Fibroblast of the conjunctiva (primary cell): ENCODE data around the gene BAG3.
"Not testable (repeated sequence)": the region's sequence is repeated elsewhere in the genome, so short reads cannot be mapped to it uniquely, and the experiment has no call there.

Experiments used
- DNase-seq: peaks from one replicate; pipeline ENCODE4 v3.0.0-alpha.2; 2010; ENCODE audit warnings: low read depth

The BAG3 gene

GRCh38 chr10:119650692-119651513, at the start of gene BAG3:
BAG3 (plus strand) TSS chr10:119651380; CDS start chr10:119651676, 296 bp downstream.
- DNase-seq = peak; percentile 90

DNA sequence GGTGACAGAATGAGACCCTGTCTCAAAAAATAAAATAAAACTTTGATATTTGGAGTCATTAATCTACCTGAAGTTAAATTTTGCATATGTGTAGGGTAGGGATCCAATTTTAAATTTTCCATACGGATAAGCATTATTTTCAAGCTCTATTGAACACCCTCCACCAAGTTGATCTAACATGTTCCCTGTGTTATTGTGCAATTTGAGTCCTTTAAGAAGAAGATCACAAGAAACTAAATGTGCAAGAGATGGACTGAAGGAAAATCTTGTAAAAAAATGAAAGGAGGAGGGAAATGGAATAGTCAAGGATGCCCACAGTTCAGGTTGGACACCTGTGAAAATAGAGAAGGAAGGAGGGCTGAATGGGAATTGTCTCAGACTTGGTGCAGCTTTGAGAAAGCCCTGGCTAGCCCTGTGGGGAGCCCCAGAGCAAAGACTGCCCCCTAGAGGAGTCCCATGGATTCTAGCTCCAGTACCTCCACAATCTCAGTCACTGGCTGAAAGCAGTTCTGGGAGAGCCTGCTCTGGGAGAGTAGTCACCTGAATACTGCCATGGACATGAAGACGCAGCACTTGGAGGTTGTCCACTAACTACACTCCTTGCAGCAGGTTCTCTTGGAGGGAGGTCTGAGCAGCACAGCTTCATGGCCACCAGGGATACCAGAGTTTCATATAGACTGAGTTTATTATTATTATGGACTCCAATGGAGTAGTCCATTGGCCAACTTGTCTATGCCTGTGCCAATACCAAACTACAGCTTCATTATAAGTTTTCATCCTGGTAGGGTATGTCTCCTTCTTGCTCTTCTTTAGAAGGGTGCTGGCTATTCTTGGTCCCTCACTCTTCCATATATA, 48.7 kb upstream of the BAG3 start:
- DNase-seq = no peak

- DNase-seq = no peak
Measured at GRCh38 chr10:119604468-119604867, 46.7 kb upstream of the BAG3 start.

DNA sequence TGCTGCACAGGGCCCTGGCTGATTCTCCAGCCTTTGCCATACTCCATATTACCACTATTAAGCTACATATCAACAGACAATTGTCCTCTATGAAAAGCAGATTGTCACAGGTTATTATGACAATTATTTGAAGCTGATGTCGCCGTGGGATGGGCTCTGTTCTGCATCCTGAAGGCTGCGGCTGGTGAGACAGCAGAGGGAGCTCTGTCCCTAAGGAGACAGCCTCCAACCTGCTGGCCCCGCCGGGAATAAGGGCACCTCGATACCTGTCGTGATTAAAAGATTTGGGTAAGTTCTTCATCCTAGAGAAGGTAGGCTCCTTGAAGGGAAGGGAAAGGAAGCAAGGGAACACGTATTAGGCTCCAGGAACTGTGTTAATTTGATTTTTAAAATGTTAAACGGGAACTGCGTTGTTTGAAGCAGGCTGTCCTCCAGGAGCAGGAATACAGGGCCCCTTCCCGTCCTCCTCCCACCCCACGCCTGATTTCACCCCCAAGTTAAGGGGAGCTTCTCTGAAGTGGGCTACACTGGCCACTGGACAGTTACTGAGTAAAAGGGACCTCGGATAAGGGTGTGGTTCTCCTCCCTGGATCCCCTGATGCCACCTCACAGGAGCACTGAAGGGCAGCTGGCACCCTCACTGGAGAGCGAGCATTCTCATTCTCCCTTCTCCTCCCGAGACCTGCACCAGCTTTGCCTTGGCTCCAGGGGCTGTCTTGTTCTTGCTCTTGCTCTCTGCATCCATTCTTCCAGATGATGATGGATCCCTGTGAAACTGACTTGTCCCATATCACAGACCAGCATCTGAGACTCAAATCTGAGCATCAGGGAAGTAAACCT, 42.6 kb upstream of the BAG3 start:
- DNase-seq = no peak

GRCh38 chr10:119609516-119609915, 41.7 kb upstream of the BAG3 start:
- no peak for DNase-seq

DNA sequence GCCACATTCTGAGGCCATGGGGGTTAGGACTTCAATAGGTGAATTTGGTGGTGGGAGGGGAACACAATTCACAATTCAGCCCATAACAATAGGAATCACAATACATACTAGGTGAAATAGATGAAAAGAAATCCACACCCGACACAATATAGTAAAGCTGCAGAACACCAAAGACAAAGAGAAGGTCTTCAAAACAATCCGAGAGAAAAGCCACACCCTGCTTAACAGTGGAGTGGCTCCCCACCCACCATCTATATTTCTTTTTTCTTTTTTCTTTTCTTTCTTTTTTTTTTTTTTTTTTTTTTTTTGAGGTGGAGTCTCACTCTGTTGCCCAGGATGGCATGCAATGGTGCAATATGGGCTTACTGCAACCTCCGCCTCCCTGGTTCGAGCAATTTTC, 39.7 kb upstream of the BAG3 start:
- no peak for DNase-seq

GRCh38 chr10:119613741-119614140, 37.4 kb upstream of the BAG3 start:
- DNase-seq = no peak

DNA sequence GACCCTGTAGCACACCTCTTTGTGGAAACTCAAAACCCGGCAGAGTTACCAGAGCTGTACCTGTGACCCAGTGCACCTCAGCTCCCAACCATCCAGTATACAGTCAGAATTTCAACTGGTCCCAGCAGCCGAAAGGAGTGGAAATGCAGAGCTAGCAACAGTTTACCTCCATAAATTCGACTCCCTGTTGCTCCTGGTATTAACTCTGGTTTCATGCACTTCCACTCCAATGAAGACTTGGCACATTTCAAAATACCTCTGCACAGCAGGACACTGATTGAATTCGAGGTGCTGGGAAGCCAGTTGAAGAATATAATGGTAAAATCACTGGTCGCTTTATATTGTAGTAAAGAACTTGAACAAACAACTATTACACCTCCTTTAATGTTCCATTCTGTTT, 36.5 kb upstream of the BAG3 start:
- DNase-seq = no peak

- no peak for DNase-seq
Measured at GRCh38 chr10:119616882-119617570, 34.2 kb upstream of the BAG3 start.

GRCh38 chr10:119619215-119619614, 32.0 kb upstream of the BAG3 start:
- no peak for DNase-seq

- DNase-seq = not testable (repeated sequence)
Measured at GRCh38 chr10:119619811-119620210, 31.4 kb upstream of the BAG3 start.

- DNase-seq = no peak
Measured at GRCh38 chr10:119620241-119621077, 30.7 kb upstream of the BAG3 start.

- DNase-seq = no peak
Measured at GRCh38 chr10:119621078-119621384, 30.1 kb upstream of the BAG3 start.

DNA sequence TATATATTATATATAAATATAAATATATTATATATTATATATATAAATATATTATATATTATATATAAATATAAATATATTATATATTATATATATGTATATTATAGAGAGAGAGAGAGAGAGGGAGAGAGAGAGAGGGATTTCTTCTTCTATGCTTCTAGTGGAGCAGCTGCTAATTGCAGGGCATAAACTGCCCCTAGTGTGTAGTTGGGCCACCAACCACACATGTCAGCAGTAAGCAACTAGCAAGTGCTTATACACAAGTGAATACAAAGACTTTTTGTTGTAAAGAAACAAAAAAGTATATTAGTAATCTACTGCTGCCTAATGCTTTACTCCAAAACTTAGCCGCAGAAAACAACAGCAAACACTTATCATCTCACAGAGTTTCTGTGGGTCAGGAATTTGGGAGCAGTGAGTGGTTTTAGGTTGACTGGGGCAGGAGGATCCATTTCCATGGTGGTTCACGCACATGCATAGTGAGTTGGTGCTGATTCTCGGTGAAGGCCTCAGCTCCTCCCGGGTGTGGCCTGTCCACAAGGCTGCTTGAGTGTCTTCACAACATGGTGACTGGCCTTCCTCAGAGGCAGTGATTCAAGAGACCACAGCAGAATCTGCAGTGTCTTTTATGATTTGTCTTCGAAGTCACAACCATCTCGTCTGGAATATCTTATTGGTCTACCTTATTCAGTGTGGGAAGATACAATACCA, 25.5 kb upstream of the BAG3 start:
- no peak for DNase-seq

DNA sequence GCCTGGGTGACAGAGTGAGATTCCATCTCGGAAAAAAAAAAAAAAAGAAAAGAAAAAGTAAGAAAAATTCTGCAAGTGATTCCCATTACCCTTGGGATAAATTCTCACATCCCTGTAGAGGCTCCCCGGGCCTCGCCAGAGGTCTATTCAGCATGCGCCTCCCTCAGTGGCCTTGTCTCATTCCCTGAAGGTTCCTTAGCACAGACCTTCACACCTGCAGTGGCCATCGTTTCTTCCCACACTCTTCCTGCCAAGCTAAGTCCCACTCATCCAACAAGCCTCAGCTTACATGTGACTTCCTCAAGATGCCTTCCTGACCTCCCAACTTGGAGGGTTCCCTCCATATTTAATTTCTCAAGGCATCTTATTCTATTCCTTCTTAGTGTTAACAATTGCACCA, 20.9 kb upstream of the BAG3 start:
- DNase-seq = no peak

- DNase-seq = no peak
Measured at GRCh38 chr10:119633538-119634218, 17.5 kb upstream of the BAG3 start.

- no peak for DNase-seq
Measured at GRCh38 chr10:119634219-119634544, 17.0 kb upstream of the BAG3 start.

- DNase-seq = no peak
Measured at GRCh38 chr10:119637631-119638030, 13.5 kb upstream of the BAG3 start.

DNA sequence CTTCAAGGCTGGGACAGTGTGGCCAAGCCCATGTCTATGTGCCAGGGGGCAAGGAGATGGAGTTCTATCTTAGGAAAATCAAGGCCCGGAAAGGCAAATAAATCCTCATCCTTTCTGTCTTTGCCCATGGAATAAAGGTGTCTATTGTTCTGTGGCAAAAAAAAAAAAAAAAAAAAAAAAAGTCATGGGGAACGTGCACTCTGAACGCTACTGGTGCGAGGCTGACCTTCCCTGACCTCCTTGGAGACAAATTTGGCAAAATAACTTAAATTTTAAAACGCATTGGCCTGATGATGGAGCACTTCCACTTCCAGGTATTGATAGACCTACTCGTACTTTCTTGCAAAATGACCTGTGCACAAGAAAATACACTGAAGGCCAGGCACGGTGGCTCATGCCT, 12.2 kb upstream of the BAG3 start:
- DNase-seq = no peak

- no peak for DNase-seq
Measured at GRCh38 chr10:119640384-119640783, 10.8 kb upstream of the BAG3 start.
